Left kidney (tissue), 2 donors: ENCODE data around the gene ARID3B. TPM values are rescaled to one million over a fixed set of nuclear protein-coding genes. Genes with fewer than 3 reads are reported as not detected.
"Not testable (repeated sequence)": the region's sequence is repeated elsewhere in the genome, so short reads cannot be mapped to it uniquely, and the experiment has no call there.

Experiments
- DNase-seq: peaks from one replicate; pipeline ENCODE4 v3.0.0-alpha.2; 2013
- polyA plus RNA-seq: library from polyadenylated mRNA; unstranded; fragments of 120-200 nt; gene quantifications from one replicate; pipeline ENCODE4 v1.2.1, GENCODE V29; 2013; ENCODE audit not compliant: insufficient read length

The ARID3B gene
- polyA plus RNA-seq, 1 donor: 16.8 TPM

- DNase-seq: peak; percentile 38
Observed at GRCh38 chr15:74620636-74621545, 79.9 kb downstream of the ARID3B start.

GRCh38 chr15:74621546-74621920 is 80.5 kb downstream of the ARID3B start:
- no peak for DNase-seq

DNA sequence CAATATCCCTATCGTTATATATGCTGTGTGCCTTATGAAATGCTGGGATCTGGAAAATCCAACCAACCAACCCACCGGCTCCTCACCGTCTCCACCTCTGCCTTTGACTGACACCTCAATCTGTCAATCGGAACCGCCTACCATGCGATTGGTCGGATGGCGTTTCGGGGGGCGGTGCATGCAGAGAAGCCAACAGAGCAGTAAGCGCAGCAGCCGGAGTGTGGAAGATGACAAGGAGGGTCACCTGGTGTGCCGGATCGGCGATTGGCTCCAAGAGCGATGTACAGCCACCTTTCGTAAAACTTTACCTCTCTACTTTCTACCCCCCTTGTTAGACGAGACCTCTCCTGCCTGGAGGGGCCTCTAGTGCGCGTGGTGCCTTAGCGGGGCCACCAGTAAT is 80.9 kb downstream of the ARID3B start:
- no peak for DNase-seq

- DNase-seq: no peak
Observed at GRCh38 chr15:74622758-74623157, 81.7 kb downstream of the ARID3B start.

GRCh38 chr15:74624020-74624602 is 83.1 kb downstream of the ARID3B start:
- DNase-seq: no peak

GRCh38 chr15:74625693-74626092 is 84.7 kb downstream of the ARID3B start:
- no peak for DNase-seq

DNA sequence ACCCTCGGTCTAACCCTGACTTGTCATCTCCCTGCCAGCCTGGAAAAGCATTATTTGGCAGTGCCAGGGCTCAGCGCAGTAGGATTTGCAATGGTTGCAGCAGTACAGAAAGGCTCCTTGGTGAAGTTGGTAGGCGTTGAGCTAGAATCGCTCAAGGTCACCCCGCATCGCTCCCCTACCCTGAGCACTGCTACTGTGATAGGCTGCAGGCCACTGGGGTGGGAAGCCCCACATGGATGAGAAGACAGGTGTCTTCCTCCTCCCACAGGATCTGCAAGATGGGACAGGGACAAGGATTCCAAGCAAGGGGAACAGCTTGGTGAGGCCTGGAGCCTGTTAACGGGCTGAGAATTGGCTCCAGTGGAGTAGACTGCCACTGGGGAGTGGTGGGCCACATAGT is 85.3 kb downstream of the ARID3B start:
- no peak for DNase-seq

DNA sequence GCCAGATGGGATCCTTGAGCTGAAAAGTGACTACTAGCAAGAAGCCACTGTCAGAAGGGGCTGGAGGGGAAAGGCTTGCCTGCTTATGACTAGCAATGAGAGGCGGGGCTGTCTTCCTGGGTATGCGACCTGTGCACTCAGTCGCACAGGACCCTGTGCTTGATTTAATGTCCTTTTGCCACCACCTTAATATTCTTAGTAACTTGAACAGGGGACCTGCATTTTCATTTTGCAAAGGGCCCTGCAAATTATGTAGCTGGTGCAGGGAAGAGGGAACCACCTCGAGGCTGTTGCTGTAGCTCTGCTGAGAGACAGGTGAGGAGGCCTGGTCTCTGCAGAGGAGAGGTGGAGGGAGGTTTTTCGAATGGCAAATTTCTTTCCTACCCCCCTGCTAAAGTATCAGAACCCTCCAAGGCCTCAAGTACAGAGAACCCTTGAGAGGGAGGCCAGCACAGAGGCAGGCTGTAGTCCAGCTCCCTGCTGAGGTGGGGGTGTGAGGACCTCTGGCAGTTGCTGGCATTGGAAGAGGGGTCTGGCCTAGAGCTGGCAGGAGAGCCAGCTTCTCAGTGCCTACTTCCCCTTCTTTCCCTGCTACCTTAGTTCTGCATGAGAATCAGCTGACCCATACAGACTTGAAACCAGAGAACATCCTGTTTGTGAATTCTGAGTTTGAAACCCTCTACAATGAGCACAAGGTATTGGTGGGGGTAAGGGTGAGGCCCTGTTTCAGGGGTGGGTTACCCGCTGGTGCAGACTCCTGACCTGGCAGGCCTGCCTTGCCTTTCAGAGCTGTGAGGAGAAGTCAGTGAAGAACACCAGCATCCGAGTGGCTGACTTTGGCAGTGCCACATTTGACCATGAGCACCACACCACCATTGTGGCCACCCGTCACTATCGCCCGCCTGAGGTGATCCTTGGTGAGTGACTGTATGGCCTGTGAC is 86.0 kb downstream of the ARID3B start:
- no peak for DNase-seq

DNA sequence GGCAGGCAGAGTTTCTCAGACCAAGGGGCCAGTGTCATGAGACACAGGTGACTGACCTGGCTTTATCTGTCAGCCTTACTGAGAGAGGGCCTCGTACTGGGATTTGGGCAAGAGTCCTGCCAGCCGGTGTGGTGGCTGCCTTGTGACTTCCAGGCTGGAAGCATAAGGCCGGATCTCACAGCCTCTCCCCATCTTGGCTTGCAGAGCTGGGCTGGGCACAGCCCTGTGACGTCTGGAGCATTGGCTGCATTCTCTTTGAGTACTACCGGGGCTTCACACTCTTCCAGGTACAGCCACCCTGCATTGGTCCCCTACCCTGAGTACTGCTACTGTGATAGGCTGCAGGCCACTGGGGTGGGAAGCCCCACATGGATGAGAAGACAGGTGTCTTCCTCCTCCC is 86.7 kb downstream of the ARID3B start:
- DNase-seq: no peak

DNA sequence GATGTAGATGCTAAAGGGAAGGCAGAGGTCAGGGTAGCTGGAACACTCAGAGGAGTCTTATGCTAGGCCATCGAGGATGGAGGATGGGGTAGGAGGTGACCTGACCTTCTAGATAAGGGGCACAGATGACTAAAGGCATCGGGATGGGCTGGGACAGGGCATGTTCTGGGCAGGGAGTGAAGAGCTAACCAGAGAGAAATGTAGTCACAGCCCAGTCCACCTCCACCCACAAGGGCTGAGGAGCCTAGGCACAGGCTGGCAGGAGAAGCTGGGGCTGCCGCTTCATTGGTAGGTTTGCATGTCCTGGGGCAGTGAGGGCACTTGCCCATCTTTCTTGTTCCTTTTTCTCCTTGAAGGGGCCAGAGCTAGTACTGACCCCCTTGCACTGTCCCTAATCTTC is 87.2 kb downstream of the ARID3B start:
- DNase-seq: no peak

- no peak for DNase-seq
Observed at GRCh38 chr15:74628949-74629348, 87.9 kb downstream of the ARID3B start.

DNA sequence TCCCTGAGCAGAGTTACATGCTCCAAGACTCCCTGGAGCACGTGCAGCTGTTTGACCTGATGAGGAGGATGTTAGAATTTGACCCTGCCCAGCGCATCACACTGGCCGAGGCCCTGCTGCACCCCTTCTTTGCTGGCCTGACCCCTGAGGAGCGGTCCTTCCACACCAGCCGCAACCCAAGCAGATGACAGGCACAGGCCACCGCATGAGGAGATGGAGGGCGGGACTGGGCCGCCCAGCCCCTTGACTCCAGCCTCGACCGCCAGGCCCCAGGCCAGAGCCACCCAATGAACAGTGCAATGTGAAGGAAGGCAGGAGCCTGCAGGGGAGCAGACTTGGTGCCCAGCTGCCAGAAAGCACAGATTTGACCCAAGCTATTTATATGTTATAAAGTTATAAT is 88.7 kb downstream of the ARID3B start:
- not testable (repeated sequence) for DNase-seq

DNA sequence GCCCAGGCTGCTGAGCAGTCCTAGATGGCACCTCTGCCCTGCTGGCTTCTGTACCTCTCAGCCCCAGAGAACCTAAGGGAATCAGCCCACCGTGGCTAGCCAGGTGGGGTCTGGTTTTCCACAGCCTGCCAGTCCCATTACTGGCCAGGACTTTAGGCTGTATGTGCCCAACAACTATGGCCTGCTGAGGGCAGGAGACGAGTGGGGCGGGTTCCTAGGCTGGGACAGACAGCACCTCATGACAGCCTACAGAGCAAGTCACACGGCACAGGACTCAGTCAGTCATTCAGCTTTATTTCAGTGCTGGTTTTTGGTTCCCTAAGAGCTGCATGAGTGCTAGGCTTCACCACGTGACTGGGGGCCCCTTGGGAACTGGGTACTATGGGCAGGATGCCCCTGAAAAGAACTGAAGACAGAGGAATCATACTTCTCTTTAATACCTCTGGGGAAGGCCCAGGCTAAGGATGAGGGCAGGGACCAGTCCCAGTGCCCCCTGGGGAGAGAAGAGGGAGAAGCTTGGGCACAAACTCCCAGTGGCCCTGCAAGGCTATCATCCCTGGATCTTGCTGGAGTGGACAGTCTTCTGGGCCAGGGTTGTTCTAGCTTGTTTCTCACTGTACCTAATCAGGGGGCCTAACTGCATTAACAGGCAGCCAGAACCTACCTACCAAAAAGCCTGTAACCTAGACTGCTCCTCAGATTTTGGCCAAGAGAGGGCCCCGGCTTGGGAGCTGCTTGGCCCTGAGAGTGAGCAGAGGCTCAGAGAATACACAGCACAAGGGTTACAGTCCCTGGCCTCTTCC is 89.5 kb downstream of the ARID3B start:
- no peak for DNase-seq

DNA sequence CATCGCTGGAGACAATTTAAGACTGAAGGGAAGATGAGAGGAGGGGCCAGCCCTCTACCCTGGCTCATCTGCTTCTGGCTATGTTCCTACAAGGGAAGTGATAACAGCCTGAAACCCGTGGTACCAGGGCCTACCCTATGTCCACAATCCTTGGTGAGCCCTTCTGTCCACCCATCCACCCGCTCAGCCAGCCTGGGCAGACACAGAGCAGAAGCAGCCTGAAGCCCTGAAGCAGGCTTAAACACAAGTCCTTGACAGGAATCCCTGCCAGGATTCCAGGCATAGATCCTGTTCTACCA is 90.0 kb downstream of the ARID3B start:
- no peak for DNase-seq

DNA sequence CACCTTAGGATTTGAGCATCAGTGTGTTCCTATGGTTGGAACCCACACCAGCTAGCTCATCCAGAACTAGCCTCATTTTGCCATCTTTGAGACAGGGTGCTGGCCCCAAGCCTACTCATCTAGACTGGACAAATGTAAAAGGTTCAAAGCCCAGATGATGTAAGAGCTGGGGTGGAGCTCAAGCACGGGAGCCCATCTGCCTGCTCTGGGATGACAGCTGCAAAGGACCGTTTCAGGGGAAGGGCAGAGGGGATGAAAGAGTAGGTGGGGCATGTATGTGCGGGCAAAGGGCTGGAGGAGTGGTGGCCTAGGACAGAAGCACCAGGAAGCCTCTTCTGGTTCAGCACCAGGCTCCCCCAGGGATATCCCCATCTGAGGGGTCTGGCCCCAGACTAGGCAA is 90.4 kb downstream of the ARID3B start:
- DNase-seq: no peak

DNA sequence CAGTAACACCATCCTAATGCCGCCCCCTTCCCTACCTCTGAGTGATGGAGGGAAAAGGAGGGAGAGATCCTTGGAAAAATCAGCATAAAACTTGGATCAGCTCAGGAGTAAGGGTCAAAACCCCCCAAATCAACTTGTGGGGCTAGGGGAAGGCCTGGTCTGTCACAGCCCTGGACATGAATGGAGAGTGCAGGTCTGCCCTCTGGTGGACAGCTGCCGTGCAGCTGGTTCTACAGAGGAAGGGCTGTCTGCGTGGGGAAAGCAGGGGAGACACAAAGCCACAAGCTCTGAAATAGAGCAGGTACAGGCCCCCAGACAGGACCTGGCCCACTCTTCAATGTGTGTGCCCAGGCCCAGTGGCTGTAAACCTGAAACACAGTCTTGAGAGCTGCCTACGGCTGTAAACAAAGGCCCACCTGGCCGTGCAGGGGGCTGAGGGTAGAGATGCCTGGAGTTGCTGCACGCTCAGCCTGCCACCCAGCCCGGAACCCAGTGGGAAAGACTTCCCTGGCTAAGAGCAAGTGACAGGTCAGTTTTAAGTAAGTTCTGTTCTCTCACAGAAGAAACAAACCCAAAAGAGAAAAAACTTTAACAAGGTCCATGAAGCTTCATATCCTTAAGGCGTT is 91.0 kb downstream of the ARID3B start:
- DNase-seq: peak; percentile 47

DNA sequence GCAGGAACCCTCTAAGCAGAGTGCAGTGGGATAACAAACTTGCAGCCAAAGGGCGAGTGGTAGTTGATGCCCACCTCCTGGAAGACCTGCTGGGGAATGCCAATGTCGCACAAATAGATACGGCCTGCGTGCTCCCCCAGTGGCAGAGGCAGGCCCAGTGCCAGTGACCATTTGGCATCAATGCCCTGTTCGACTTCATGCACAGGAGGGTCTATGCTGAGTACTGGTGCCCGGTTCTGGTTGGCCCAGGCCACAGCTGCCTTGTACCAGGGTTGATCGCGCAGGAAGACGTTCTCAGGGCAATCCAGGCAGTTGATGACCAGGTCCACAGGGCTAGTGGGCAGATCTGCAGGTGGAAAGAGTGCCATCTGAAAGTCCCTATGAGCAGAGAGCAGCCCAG is 91.6 kb downstream of the ARID3B start:
- no peak for DNase-seq

GRCh38 chr15:74633781-74634180 is 92.8 kb downstream of the ARID3B start:
- no peak for DNase-seq

DNA sequence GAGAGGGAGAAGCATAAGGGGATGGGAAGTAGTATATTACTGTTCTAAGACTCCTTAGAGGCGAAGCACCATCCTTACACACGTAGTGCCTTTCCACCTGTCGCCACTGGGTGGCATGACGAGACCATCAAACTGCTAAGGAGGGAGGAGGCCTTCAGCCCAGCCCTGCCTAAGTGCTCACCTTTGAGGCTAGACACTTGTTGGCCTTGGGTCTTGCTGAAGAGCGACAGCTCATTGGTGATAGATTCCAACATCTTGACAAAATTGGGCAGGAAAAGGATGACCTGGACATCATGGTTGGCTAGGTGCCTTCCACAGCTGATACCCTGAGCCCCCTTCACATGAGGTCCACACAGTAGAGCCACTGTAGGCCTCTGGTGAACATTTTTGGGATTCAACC is 94.2 kb downstream of the ARID3B start:
- peak; percentile 46 for DNase-seq

DNA sequence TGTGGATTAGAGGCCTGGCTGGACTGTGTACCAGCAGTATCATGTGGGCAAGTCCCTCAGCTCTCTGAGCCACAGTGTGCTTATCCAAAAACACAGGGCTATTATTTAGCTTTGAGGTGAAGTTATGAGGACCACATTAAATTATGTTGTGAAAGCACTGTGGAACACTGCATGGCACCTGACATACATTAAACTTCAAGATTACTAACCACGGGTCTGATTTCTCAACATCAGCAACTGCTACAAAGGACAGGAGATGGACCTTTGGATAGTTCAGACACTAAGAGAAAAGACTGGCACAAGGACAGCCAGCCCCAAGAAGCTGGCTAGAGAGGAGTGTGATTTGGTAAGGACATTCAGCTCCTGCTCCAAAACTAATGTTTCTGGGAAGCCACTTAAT is 96.0 kb downstream of the ARID3B start:
- DNase-seq: no peak

- DNase-seq: no peak
Observed at GRCh38 chr15:74641151-74641550, 100.1 kb downstream of the ARID3B start.

DNA sequence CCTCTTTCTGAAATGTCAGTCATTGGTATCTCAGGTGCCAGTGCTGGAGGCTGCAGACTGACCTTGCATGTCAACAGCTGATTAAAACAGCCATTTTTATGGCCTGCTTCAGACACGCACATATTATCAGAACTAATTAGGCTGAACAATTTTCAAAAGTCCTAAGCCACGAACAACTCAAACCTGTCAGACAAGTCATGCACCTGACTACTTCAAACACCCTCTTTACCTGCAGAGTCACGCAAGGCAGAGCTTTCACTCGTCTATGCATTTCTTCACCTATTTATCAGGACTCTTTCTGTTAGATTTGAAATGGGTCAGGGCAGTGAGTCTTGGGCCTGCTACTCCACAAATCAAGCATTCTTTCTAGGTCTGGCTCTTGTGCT is 101.3 kb downstream of the ARID3B start:
- DNase-seq: peak; percentile 22
